22Rv1 (cell line): ENCODE measurements around the gene SCARF2.
"Not testable (repeated sequence)": the region's sequence is repeated elsewhere in the genome, so short reads cannot be mapped to it uniquely, and the experiment has no call there.

Experiments used
- H3K27ac ChIP-seq: fragments of 450-650 bp; 2 replicates; pipeline ENCODE4 v1.5.1; 2017
- CTCF ChIP-seq: fragments of 450-650 bp; IDR thresholded peaks from 2 replicates; pipeline ENCODE4 v1.5.1; 2017; ENCODE audit warnings: mild to moderate bottlenecking
- ZFX ChIP-seq: fragments of 450-650 bp; IDR thresholded peaks from 2 replicates; pipeline ENCODE4 v1.6.1; 2017; ENCODE audit warnings: antibody characterized with exemption, borderline replicate concordance

The SCARF2 gene

DNA sequence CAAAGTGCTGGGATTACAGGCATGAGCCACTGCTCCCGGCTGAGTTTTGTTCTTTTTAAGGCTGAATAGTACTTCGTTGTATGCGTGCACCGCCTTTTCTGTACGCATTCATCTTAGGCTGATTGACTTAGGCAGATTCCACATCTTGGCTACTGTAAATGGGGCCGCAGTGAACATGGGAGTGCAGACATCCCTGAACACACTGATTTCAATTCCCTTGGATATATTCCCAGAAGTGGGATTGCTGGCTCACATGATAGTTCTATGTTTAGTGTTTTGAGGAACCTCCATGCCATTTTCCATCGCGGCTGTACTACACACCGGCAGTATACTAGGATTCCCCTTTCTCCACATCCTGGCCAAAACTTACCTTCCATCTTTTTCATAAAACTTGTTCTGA, 54.1 kb downstream of the SCARF2 start:
- H3K27ac ChIP-seq: no peak overlapping the region
- TF ChIP-seq ZFX (no peak), CTCF (no peak)

DNA sequence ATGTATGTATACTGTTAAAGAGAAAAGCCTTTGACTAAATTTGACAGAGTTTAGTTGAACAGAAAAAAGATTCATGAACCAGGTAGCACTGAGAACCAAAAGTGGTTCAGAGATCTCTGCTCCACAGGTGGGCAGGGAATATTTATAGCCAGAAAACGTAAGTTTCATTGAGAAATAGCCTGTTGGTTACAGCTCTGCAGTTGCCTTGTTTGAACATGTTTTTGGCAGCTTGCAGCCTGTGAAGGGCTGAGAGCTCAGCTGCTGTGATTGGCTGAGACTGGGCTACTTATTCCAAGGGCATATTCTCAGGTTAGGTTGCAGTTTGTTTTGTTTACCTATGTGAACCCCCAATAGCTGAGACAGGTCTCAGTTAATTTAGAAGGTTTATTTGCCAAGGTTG, 57.1 kb downstream of the SCARF2 start:
- TF ChIP-seq ZFX (no peak), CTCF (no peak)
- H3K27ac ChIP-seq: no peak overlapping the region

DNA sequence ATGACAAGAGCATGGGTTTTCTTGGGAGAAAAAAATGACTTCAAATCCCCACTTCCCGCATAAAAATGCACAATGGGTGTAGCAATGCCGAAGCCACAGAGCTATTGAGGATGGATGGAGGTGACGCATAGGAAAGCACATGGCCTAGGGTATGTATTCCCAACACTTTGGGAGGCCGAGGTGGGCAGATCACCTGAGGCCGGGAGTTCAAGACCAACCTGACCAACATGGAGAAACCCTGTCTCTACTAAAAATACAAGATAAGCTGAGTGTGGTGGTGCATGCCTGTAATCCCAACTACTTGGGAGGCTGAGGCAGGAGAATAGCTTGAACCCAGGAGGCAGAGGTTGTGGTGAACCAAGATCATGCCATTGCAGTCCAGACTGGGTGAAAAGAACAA, 58.9 kb downstream of the SCARF2 start:
- not testable (repeated sequence) for H3K27ac ChIP-seq

DNA sequence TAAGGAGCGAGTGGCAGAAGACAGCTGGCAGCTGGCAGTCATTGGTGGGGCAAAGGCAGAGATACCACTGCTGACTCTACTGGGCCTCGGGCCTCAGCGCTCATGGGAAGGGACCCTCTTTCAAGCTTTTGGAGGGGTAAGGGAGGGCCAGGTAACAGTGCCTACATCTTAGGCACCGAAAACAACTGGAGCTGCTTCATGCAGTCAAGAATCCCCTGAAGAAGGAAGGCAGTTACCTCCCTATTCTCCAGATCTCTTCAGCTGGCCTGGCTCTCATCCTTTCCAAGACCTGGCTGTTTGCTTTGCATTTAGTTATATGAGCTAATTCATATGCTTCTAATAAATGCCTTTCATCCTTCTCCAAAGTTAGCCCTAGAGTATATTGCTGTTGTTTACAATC, 59.5 kb downstream of the SCARF2 start:
- TF ChIP-seq CTCF: no peak
- TF ChIP-seq ZFX: no peak
- H3K27ac ChIP-seq: no peak overlapping the region

DNA sequence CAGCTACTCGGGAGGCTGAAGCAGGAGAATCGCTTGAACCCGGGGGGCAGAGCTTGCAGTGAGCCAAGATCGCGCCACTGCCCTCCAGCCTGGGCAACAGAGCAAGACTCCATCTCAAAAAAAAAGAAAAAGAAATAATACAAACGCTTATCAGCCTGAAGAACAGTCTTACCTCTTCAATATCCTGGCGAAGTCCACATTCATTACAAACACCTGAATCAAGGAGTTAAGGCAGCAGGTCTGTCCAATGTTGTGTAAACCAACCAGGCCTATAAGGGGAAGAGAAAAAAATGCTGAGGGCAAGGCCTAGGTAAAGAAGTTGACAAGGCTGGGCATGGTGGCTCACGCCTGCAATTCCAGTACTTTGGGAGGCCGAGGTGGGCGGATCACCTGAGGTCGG, 60.6 kb downstream of the SCARF2 start:
- not testable (repeated sequence) for H3K27ac ChIP-seq

DNA sequence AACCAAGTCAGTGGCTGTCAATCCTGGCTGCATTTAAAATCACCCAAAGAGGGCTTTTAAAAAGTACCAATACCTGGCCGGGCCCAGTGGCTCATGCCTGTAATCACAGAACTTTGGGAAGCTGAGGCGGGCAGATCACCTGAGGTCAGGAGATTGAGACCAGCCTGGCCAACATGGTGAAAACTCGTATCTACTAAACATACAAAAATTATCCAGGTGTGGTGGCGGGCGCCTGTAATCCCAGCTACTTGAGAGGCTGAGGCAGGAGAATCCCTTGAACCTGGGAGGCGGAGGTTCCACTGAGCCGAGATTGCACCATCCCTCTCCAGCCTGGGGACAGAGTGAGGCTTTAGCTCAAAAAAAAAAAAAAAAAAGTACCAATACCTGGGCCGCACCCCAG, 61.3 kb downstream of the SCARF2 start:
- H3K27ac ChIP-seq: not testable (repeated sequence)
